HG02884 (cell line): ENCODE data around the gene KLHL35.

Source experiments
- ATAC-seq: cut with Tn5 transposase; IDR thresholded peaks from one replicate; pipeline ENCODE4 v1.9.1; 2021; ENCODE audit warnings: mild to moderate bottlenecking, moderate library complexity; ENCODE audit not compliant: unreplicated experiment

Gene KLHL35

GRCh38 chr11:75432911-75433321 lies at the start of gene KLHL35:
Gene KLHL35 (minus strand): TSS chr11:75433203. CDS start chr11:75430629, 2,574 bp downstream.
- ATAC-seq, result no peak

GRCh38 chr11:75481922-75482606 lies 49.1 kb upstream of the KLHL35 start:
- no peak for ATAC-seq

GRCh38 chr11:75481223-75481921 lies 48.4 kb upstream of the KLHL35 start:
- no peak for ATAC-seq

GRCh38 chr11:75480185-75481175 lies 47.5 kb upstream of the KLHL35 start:
- ATAC-seq, result no peak

- ATAC-seq, result no peak
These were observed 46.7 kb upstream of the KLHL35 start for GRCh38 chr11:75479597-75480145.

- ATAC-seq, result no peak
These were observed 46.0 kb upstream of the KLHL35 start for GRCh38 chr11:75478783-75479596.

- ATAC-seq, result no peak
These were observed 44.6 kb upstream of the KLHL35 start for GRCh38 chr11:75477614-75477935.

- no peak for ATAC-seq
These were observed 44.0 kb upstream of the KLHL35 start for GRCh38 chr11:75476739-75477613.

- no peak for ATAC-seq
These were observed 43.0 kb upstream of the KLHL35 start for GRCh38 chr11:75475767-75476650.

GRCh38 chr11:75474878-75475766 lies 42.1 kb upstream of the KLHL35 start:
- no peak for ATAC-seq

- ATAC-seq, result no peak
These were observed 41.2 kb upstream of the KLHL35 start for GRCh38 chr11:75474240-75474639.

- ATAC-seq, result no peak
These were observed 40.7 kb upstream of the KLHL35 start for GRCh38 chr11:75473684-75474083.

- ATAC-seq, result no peak
These were observed 39.2 kb upstream of the KLHL35 start for GRCh38 chr11:75472081-75472732.

- ATAC-seq, result no peak
These were observed 38.4 kb upstream of the KLHL35 start for GRCh38 chr11:75471176-75471973.

GRCh38 chr11:75470476-75471080 lies 37.6 kb upstream of the KLHL35 start:
- no peak for ATAC-seq
